Measurements from ENCODE around the gene LZTS2. TPM values are rescaled to one million over a fixed set of nuclear protein-coding genes. Genes with fewer than 3 reads are reported as not detected.

LZTS2 gene
- polyA plus RNA-seq, 1 of the 3 experiments (the other 2 are of a cell fraction) = 50.6 TPM

- TF ChIP-seq ZBTB33 (IDR thresholded peaks at IDR 0.05; ENCODE audit: borderline replicate concordance, low read depth) = no peak
- no peak for TF ChIP-seq MEF2A (IDR thresholded peaks at IDR 0.05; ENCODE audit: borderline replicate concordance, low read depth)
- TF ChIP-seq MAX (IDR thresholded peaks at IDR 0.05; ENCODE audit: low read depth) = no peak
- TF ChIP-seq RXRA (IDR thresholded peaks at IDR 0.05; ENCODE audit: borderline replicate concordance, low read depth) = no peak
- no peak for TF ChIP-seq GABPA (IDR thresholded peaks at IDR 0.05; ENCODE audit: low read depth)
- no peak for TF ChIP-seq USF1 (IDR thresholded peaks at IDR 0.05; ENCODE audit: borderline replicate concordance, low read depth)
- no peak for TF ChIP-seq TEAD4 (IDR thresholded peaks at IDR 0.05; ENCODE audit: borderline replicate concordance, insufficient read depth)
- TF ChIP-seq EZH2phosphoT487 (IDR thresholded peaks at IDR 0.05; ENCODE audit: borderline replicate concordance, low read depth) = no peak
- no peak for TF ChIP-seq ELF1 (IDR thresholded peaks at IDR 0.05)
- no peak for TF ChIP-seq SIN3A (IDR thresholded peaks at IDR 0.05; ENCODE audit: borderline replicate concordance, low read depth, low read length)
- no peak for TF ChIP-seq FOSL2 (IDR thresholded peaks at IDR 0.05; ENCODE audit: borderline replicate concordance, low read depth)
Observed at GRCh38 chr10:101010329-101010728, 10.7 kb downstream of the LZTS2 start (continued).

- ChIA-PET POLR2A (interaction anchor here (0.6 to 1.3 kb wide), 4 partner anchors 11 to 31 kb away, joined by 3 to 5 read pairs (median 4); partner anchors contain the start of gene LZTS2), CTCF (interaction anchor here (1.0 to 7.6 kb wide), 21 partner anchors 12 to 450 kb away, joined by 3 to 132 read pairs (median 5); partner anchors contain the start of genes LZTS2, PDZD7, SEMA4G and SFXN3)
- H3K9ac ChIP-seq = no peak overlapping the region
- no peak overlapping the region for H2AFZ ChIP-seq (ENCODE audit: low read depth)
- H3K79me2 ChIP-seq (ENCODE audit: insufficient read depth) = no peaks in the 10 kb centered on the region
- no peak overlapping the region for H3K4me3 ChIP-seq (ENCODE audit: low read depth in 2 of 2, low read length in 1 of 2)
- no peaks in the 10 kb centered on the region for H3K9me2 ChIP-seq
- no peak overlapping the region for H3K4me2 ChIP-seq
- peaks cover 18% of the 10 kb centered on the region for H3F3A ChIP-seq (replicated peaks; ENCODE audit: insufficient read depth)
- no peaks in the 10 kb centered on the region for H3K27me3 ChIP-seq (ENCODE audit: insufficient read depth)
- H3K36me3 ChIP-seq (replicated peaks in 1 of 2; ENCODE audit: control insufficient read depth in 1 of 2, insufficient read depth in 2 of 2, low read length in 1 of 2) = peaks cover 0 to 8% of the 10 kb centered on the region in 2 experiments
- no peaks in the 10 kb centered on the region for H4K20me1 ChIP-seq (ENCODE audit: insufficient read depth)
- H3K9me3 ChIP-seq = no peaks in the 10 kb centered on the region
- DNase-seq = peak; percentile 58
- H3K4me1 ChIP-seq (ENCODE audit: control insufficient read depth in 1 of 2, insufficient read depth in 2 of 2, low read depth in 1 of 2, low read length in 1 of 2) = peaks cover 12 to 29% of the 10 kb centered on the region in 2 experiments; a peak in 3 of 4 replicates
- H3K27ac ChIP-seq (ENCODE audit: low read depth in 2 of 2, low read length in 1 of 2) = peak overlapping the region in 1 of 2 experiments; percentile 76; a peak in 1 of 4 replicates
- WGBS (ENCODE audit: low lambda C conversion rate) = 90% methylated on average over 15 of the region's 22 CpGs
- TF ChIP-seq FOXJ3 (CRISPR knock-in tag; IDR thresholded peaks at IDR 0.05) = no peak
- TF ChIP-seq MEF2A (IDR thresholded peaks at IDR 0.05; ENCODE audit: borderline replicate concordance, low read depth) = no peak
- TF ChIP-seq SMC3 (IDR thresholded peaks at IDR 0.05; ENCODE audit: low read depth, low read length) = no peak
- TF ChIP-seq RCOR1 (IDR thresholded peaks at IDR 0.05; ENCODE audit: low read length) = no peak
- no peak for TF ChIP-seq NRF1 (IDR thresholded peaks at IDR 0.05; ENCODE audit: low read depth, low read length)
- TF ChIP-seq REST (IDR thresholded peaks at IDR 0.05; ENCODE audit: low read depth, low read length) = no peak
- TF ChIP-seq MAX (IDR thresholded peaks at IDR 0.05; ENCODE audit: low read depth) = no peak
- TF ChIP-seq TEAD4 (IDR thresholded peaks at IDR 0.05; ENCODE audit: borderline replicate concordance, insufficient read depth) = no peak
- TF ChIP-seq GATA2 (CRISPR knock-in tag; IDR thresholded peaks at IDR 0.05) = no peak
- 0 out of 2 replicates have a peak, but pooled peaks have one; percentile 2 for TF ChIP-seq RAD21 (IDR thresholded peaks at IDR 0.05; ENCODE audit: low read length)
- TF ChIP-seq EP300 (IDR thresholded peaks at IDR 0.05; ENCODE audit: borderline replicate concordance in 1 of 2, low read depth in 1 of 2, low read length in 1 of 2) = no peak
- no peak for TF ChIP-seq ELF1 (IDR thresholded peaks at IDR 0.05)
- peak; percentile 47 for TF ChIP-seq CTCF (IDR thresholded peaks at IDR 0.05)
Observed at GRCh38 chr10:101011517-101012423, 12.2 kb downstream of the LZTS2 start.

Data from SK-N-SH (cell line).